B cell (primary cell): ENCODE data around the gene ITSN1.

ENCODE experiments used
- EZH2 ChIP-seq: IDR thresholded peaks from 2 replicates; pipeline ENCODE4 v1.6.1; 2012; ENCODE audit warnings: borderline replicate concordance, low read depth, mild to moderate bottlenecking, moderate library complexity, low read length; ENCODE audit not compliant: insufficient read depth, poor library complexity, severe bottlenecking
- TF ChIP-seq, protein P1 (sequence below): fragments of 200-600 bp; IDR thresholded peaks from one replicate; pipeline ENCODE4 v1.8.0; 2022; ENCODE audit warnings: antibody characterized with exemption, mild to moderate bottlenecking

DNA sequence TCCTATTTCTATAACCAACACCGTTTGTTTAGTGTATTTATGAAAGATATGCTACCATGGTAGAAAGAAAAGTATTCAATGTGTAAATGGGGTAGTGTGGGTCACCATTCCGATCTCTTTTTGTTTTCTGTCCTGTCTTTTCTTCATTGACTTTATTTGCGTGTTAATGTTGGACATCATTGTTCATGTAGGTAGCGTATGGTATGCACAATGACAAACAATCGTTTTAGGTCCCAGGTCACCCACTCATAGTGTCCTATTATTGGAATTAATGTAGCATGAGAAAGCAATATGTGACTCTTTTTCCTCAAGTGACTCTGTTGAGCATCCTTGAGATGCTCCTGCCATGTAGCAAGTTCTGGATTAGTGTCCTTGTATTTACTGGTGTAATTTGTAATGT is 247.9 kb downstream of the ITSN1 start:
- no peak for TF ChIP-seq EZH2
- TF ChIP-seq, protein P1, sequence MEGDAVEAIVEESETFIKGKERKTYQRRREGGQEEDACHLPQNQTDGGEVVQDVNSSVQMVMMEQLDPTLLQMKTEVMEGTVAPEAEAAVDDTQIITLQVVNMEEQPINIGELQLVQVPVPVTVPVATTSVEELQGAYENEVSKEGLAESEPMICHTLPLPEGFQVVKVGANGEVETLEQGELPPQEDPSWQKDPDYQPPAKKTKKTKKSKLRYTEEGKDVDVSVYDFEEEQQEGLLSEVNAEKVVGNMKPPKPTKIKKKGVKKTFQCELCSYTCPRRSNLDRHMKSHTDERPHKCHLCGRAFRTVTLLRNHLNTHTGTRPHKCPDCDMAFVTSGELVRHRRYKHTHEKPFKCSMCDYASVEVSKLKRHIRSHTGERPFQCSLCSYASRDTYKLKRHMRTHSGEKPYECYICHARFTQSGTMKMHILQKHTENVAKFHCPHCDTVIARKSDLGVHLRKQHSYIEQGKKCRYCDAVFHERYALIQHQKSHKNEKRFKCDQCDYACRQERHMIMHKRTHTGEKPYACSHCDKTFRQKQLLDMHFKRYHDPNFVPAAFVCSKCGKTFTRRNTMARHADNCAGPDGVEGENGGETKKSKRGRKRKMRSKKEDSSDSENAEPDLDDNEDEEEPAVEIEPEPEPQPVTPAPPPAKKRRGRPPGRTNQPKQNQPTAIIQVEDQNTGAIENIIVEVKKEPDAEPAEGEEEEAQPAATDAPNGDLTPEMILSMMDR: no peak
